Measurements from ENCODE around the gene LGMN. TPM values are rescaled to one million over a fixed set of nuclear protein-coding genes. Genes with fewer than 3 reads are reported as not detected.

Gene LGMN
- total and polyA plus RNA-seq, 2 of the 13 experiments (the other 11 are each of a cell fraction or from before 2014, with no cell fraction given): 28.9 to 76.4 TPM

DNA sequence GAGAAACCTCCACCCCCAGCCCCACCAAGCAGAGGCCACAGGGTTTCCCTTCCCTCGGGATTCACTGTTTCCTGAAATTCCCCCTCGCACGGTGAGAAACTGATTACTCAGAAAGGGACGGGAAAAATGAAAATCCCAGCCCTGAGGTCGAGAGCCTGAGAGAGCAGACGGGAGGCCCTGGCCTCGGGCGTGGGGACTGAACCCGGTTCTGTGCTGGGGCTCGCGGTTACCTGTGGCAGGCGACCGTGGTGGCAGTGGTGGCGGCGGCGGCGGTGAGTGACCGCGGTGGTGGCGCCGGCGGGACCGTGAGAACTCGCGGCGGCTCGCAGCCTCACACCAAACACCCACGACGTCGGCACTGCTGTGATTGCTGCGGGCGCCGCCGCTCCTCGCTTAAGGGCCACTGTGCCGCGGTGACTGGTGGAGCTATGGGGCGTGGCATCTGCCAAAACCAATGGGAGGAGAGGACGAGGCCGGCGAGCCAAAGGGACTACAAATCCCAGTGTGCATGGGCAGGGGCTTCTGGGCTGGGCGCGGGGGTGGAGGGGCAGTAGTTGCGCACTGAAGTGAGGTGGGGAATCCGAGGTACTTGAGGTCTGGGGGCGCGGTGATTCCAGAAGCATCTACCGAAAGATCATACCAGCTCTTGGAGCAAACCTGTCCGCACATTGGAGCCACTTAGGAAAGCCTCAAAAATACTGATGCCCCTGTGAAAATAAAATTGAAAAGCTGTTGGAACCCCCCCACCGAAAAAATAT lies at the start of gene LGMN (continued):
- TF ChIP-seq, protein P1, sequence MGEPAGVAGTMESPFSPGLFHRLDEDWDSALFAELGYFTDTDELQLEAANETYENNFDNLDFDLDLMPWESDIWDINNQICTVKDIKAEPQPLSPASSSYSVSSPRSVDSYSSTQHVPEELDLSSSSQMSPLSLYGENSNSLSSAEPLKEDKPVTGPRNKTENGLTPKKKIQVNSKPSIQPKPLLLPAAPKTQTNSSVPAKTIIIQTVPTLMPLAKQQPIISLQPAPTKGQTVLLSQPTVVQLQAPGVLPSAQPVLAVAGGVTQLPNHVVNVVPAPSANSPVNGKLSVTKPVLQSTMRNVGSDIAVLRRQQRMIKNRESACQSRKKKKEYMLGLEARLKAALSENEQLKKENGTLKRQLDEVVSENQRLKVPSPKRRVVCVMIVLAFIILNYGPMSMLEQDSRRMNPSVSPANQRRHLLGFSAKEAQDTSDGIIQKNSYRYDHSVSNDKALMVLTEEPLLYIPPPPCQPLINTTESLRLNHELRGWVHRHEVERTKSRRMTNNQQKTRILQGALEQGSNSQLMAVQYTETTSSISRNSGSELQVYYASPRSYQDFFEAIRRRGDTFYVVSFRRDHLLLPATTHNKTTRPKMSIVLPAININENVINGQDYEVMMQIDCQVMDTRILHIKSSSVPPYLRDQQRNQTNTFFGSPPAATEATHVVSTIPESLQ (CRISPR knock-in tag; conservative IDR thresholded peaks at IDR 0.05): no peak
- TF ChIP-seq, protein P2, sequence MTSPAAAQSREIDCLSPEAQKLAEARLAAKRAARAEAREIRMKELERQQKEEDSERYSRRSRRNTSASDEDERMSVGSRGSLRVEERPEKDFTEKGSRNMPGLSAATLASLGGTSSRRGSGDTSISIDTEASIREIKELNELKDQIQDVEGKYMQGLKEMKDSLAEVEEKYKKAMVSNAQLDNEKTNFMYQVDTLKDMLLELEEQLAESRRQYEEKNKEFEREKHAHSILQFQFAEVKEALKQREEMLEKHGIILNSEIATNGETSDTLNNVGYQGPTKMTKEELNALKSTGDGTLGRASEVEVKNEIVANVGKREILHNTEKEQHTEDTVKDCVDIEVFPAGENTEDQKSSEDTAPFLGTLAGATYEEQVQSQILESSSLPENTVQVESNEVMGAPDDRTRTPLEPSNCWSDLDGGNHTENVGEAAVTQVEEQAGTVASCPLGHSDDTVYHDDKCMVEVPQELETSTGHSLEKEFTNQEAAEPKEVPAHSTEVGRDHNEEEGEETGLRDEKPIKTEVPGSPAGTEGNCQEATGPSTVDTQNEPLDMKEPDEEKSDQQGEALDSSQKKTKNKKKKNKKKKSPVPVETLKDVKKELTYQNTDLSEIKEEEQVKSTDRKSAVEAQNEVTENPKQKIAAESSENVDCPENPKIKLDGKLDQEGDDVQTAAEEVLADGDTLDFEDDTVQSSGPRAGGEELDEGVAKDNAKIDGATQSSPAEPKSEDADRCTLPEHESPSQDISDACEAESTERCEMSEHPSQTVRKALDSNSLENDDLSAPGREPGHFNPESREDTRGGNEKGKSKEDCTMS (CRISPR knock-in tag; conservative IDR thresholded peaks at IDR 0.05): no peak
- 0 out of 2 replicates have a peak, but pooled peaks have one; percentile 36 for TF ChIP-seq ZNF329 (CRISPR knock-in tag; IDR thresholded peaks at IDR 0.05; ENCODE audit: low read depth)
- TF ChIP-seq ZNF256 (CRISPR knock-in tag; conservative IDR thresholded peaks at IDR 0.05): no peak
- no peak for TF ChIP-seq TARDBP (CRISPR knock-in tag; IDR thresholded peaks at IDR 0.05)
- no peak for TF ChIP-seq ZFP62 (CRISPR knock-in tag; IDR thresholded peaks at IDR 0.05)
- no peak for TF ChIP-seq ZEB1 (IDR thresholded peaks at IDR 0.05; ENCODE audit: insufficient replicate concordance, low read depth)
- TF ChIP-seq NFYB (CRISPR knock-in tag; IDR thresholded peaks at IDR 0.05): peak; percentile 78
- TF ChIP-seq ZNF138 (CRISPR knock-in tag; IDR thresholded peaks at IDR 0.05; ENCODE audit: low read depth): 0 out of 2 replicates have a peak, but pooled peaks have one; percentile 75
- TF ChIP-seq RXRB (CRISPR knock-in tag; IDR thresholded peaks at IDR 0.05; ENCODE audit: borderline replicate concordance): peak; percentile 68; the same call in 1 of the 2 replicates
- no peak for TF ChIP-seq NPAS2 (CRISPR knock-in tag; IDR thresholded peaks at IDR 0.05; ENCODE audit: borderline replicate concordance)
- TF ChIP-seq THRA (CRISPR knock-in tag; IDR thresholded peaks at IDR 0.05; ENCODE audit: borderline replicate concordance): 0 out of 2 replicates have a peak, but pooled peaks have one; percentile 12
- TF ChIP-seq FOXK1 (CRISPR knock-in tag; IDR thresholded peaks at IDR 0.05; ENCODE audit: borderline replicate concordance, low read depth): 0 out of 2 replicates have a peak, but pooled peaks have one; percentile 24
- no peak for TF ChIP-seq HIC2 (CRISPR knock-in tag; IDR thresholded peaks at IDR 0.05; ENCODE audit: low read depth)
- TF ChIP-seq, protein P3, sequence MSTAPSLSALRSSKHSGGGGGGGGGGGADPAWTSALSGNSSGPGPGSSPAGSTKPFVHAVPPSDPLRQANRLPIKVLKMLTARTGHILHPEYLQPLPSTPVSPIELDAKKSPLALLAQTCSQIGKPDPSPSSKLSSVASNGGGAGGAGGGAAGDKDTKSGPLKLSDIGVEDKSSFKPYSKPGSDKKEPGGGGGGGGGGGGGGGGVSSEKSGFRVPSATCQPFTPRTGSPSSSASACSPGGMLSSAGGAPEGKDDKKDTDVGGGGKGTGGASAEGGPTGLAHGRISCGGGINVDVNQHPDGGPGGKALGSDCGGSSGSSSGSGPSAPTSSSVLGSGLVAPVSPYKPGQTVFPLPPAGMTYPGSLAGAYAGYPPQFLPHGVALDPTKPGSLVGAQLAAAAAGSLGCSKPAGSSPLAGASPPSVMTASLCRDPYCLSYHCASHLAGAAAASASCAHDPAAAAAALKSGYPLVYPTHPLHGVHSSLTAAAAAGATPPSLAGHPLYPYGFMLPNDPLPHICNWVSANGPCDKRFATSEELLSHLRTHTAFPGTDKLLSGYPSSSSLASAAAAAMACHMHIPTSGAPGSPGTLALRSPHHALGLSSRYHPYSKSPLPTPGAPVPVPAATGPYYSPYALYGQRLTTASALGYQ (CRISPR knock-in tag; IDR thresholded peaks at IDR 0.05): no peak
- peak; percentile 54; the same call in 1 of the 2 replicates for TF ChIP-seq FOXA3 (CRISPR knock-in tag; IDR thresholded peaks at IDR 0.05)
- TF ChIP-seq ZNF431 (CRISPR knock-in tag; IDR thresholded peaks at IDR 0.05; ENCODE audit: borderline replicate concordance, low read depth): 0 out of 2 replicates have a peak, but pooled peaks have one; percentile 43
- no peak for TF ChIP-seq ZNF652 (CRISPR knock-in tag; IDR thresholded peaks at IDR 0.05; ENCODE audit: borderline replicate concordance, low read depth)
